ENCODE data around the gene FCAR.
"Not testable (repeated sequence)": the region's sequence is repeated elsewhere in the genome, so short reads cannot be mapped to it uniquely, and the experiment has no call there.

The FCAR gene

GRCh38 chr19:54905803-54906511, 31.9 kb downstream of the FCAR start, which contains the start of gene NCR1:
Gene NCR1 (plus strand): TSS chr19:54906148. CDS start chr19:54906188, 40 bp downstream.
- no peak for FAIRE-seq
- no peak for TF ChIP-seq POLR2A (IDR thresholded peaks at IDR 0.05; ENCODE audit: low read depth, low read length)
- no peak for DNase-seq (ENCODE audit: insufficient read length, low spot score)

DNA sequence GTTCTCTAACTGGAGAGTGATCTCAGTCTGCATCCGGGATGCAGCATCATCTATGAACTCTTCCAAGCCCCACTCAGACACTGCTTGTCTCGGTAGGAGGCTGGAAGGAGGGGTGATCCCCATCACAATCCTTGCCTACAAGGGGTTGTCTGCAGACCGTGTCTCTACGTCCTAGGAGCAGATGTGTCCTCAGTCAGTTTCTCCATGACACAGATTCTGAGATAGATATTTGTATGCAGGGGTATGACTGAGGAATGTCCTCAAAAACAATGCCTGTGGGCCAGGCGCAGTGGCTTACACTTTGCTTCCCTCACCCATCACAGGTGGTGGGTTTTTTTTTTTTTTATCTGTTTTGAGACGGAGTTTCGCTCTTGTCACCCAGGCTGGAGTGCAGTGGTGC, 32.8 kb downstream of the FCAR start:
- FAIRE-seq (no peak), DNase-seq (ENCODE audit: insufficient read length, low spot score) (no peak)
- TF ChIP-seq POLR2A (IDR thresholded peaks at IDR 0.05; ENCODE audit: low read depth, low read length): no peak

- not testable (repeated sequence) for DNase-seq (ENCODE audit: insufficient read length, low spot score); FAIRE-seq
Observed at GRCh38 chr19:54907899-54908298, 33.9 kb downstream of the FCAR start.

- no peak for TF ChIP-seq POLR2A (IDR thresholded peaks at IDR 0.05; ENCODE audit: low read depth, low read length)
- DNase-seq (ENCODE audit: insufficient read length, low spot score) (no peak), FAIRE-seq (no peak)
Observed at GRCh38 chr19:54916822-54917221, 42.8 kb downstream of the FCAR start.

DNA sequence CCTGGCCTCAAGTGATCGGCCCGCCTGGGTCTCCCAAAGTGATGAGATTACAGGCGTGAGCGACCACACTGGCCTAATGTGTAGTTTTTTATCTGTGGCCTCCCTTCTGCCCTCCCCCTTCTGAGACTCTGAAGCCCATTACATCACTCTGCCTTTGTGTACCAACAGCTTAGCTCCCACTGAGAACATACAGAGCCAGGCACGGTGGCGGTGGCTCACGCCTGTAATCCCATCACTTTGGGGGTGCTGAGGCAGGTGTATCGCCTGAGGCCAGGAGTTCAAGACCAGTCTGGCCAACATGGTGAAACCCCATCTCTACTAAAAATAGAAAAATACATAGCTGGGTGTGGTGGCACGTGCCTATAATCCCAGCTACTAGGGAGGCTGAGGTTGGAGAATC, 44.5 kb downstream of the FCAR start:
- TF ChIP-seq POLR2A (IDR thresholded peaks at IDR 0.05; ENCODE audit: low read depth, low read length): no peak
- DNase-seq (ENCODE audit: insufficient read length, low spot score) (no peak), FAIRE-seq (no peak)

DNA sequence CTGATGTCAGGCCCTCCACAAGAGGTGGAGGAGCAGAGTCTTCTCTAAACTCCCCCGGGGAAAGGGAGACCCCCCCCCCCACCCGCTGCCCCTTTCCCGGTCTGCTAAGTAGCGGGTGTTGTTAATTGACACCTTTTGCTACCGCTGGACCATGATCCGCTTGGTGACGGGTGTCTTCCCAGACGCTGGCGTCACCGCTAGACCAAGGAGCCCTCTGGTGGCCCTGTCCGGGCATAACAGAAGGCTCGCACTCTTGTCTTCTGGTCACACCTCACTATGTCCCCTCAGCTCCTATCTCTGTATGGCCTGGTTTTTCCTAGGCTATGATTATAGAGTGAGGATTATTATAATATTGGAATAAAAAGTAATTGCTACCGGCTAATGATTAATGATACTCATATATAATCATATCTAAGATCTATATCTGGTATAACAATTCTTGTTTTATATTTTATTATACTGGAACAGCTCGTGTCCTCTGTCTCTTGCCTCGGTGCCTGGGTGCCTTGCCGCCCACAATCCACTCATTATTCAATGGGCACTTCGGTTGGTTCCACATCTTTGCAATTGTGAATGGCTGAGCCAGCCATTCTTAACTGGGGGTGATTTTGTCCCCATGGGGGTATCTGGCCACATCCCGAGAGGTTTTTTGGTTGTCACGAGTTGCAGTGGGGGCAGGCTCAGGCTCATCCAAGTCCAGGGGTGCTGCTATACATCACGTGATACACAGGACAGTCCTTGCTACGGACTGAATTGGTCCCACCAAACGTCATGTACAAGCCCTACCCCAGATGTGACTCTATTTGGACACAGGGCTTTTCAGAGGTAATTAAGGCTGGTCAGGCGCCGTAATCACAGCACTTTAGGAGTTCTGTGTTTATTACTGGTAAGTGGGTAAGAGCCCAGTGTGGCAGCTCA, 45.9 kb downstream of the FCAR start:
- not testable (repeated sequence) for DNase-seq (ENCODE audit: insufficient read length, low spot score); FAIRE-seq

GRCh38 chr19:54921082-54921481, 47.0 kb downstream of the FCAR start:
- TF ChIP-seq POLR2A (IDR thresholded peaks at IDR 0.05; ENCODE audit: low read depth, low read length): no peak
- no peak for FAIRE-seq
- DNase-seq (ENCODE audit: insufficient read length, low spot score): no peak

GRCh38 chr19:54923276-54923675, 49.2 kb downstream of the FCAR start:
- FAIRE-seq (no peak), DNase-seq (ENCODE audit: insufficient read length, low spot score) (no peak)
- no peak for TF ChIP-seq POLR2A (IDR thresholded peaks at IDR 0.05; ENCODE audit: low read depth, low read length)

GRCh38 chr19:54928299-54928698, 54.3 kb downstream of the FCAR start:
- DNase-seq (ENCODE audit: insufficient read length, low spot score): no peak

DNA sequence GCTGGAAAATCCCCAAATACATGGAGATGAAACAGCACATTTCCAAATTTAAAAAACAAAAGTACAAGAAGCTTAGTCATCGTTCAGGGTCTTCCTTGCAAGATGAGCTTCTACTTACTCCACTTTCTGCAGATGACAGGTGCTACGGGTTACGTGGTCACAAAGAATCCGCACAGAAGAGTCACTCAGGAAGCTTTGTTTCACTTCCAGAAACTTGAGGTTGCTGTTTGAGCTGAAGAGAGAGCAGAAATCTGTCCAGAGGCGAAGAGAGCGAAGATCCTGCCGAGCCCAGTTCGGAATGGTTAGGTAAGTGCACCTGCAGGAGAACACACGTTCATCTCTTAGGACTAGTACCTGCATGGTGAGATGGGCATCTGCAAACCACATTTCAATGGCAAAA, 63.9 kb downstream of the FCAR start:
- FAIRE-seq (no peak), DNase-seq (ENCODE audit: insufficient read length, low spot score) (no peak)
- TF ChIP-seq POLR2A (IDR thresholded peaks at IDR 0.05; ENCODE audit: low read depth, low read length): no peak

More at GRCh38 chr19:54928299-54928698, 54.3 kb downstream of the FCAR start:
- FAIRE-seq: no peak
- TF ChIP-seq POLR2A (IDR thresholded peaks at IDR 0.05; ENCODE audit: low read depth, low read length): no peak

- FAIRE-seq (no peak), DNase-seq (ENCODE audit: insufficient read length, low spot score) (no peak)
- no peak for TF ChIP-seq POLR2A (IDR thresholded peaks at IDR 0.05; ENCODE audit: low read depth, low read length)
Observed at GRCh38 chr19:54938906-54939305, 64.9 kb downstream of the FCAR start.

- not testable (repeated sequence) for DNase-seq (ENCODE audit: insufficient read length, low spot score); FAIRE-seq
Observed at GRCh38 chr19:54939538-54939937, 65.5 kb downstream of the FCAR start.

Data from H54 (cell line).